GM12872 (cell line): ENCODE results near the gene AHCTF1.

Source experiments
- CTCF ChIP-seq: IDR thresholded peaks from 3 replicates; pipeline ENCODE4 v1.5.1; 2011; ENCODE audit warnings: low read depth, mild to moderate bottlenecking, low read length, moderate library complexity; ENCODE audit not compliant: insufficient read depth

AHCTF1 gene

GRCh38 chr1:246933893-246934292 lies 2.1 kb upstream of the AHCTF1 start:
- TF ChIP-seq CTCF: no peak

- TF ChIP-seq CTCF: no peak
Measured at GRCh38 chr1:246932366-246932700, 585 bp upstream of the AHCTF1 start.

- TF ChIP-seq CTCF: no peak
Measured at GRCh38 chr1:246930830-246931548, 759 bp downstream of the AHCTF1 start.

- TF ChIP-seq CTCF: no peak
Measured at GRCh38 chr1:246925997-246926626, 5.6 kb downstream of the AHCTF1 start.

GRCh38 chr1:246923900-246924299 lies 7.8 kb downstream of the AHCTF1 start:
- TF ChIP-seq CTCF: no peak

GRCh38 chr1:246923482-246923881 lies 8.3 kb downstream of the AHCTF1 start:
- TF ChIP-seq CTCF: no peak

- TF ChIP-seq CTCF: no peak
Measured at GRCh38 chr1:246921481-246921880, 10.3 kb downstream of the AHCTF1 start.
